Activated naive CD4-positive, alpha-beta T cell treated with anti-CD3 and anti-CD28 coated beads, Interleukin-2, amount 50 U/mL, for 72 hours (primary cell): Measurements from ENCODE around the gene USP21. TPM values are rescaled to one million over a fixed set of nuclear protein-coding genes. Genes with fewer than 3 reads are reported as not detected.

Experiments used
- ATAC-seq, 2 donors: fragments of 150-1000 bp; cut with Tn5 transposase; 2 replicates each; pipeline ENCODE4 v1.10.0; 2021; ENCODE audit warnings: mild to moderate bottlenecking in 2 of 2, moderate library complexity in 2 of 2
- DNase-seq, 2 donors: peaks; one replicate each; pipeline ENCODE4 v3.0.0; 2021 to 2022; ENCODE audit warnings: low spot score in 2 of 2
- H3K27ac Mint-ChIP-seq, 2 donors: one replicate each; pipeline ENCODE4 v1.8.0; 2022; ENCODE audit warnings: mild to moderate bottlenecking in 2 of 2, mixed read lengths in 2 of 2
- H3K36me3 Mint-ChIP-seq, 2 donors: one replicate each; pipeline ENCODE4 v1.8.0; 2022; ENCODE audit warnings: mixed read lengths in 2 of 2
- H3K9me3 Mint-ChIP-seq, 2 donors: one replicate each; pipeline ENCODE4 v1.8.0; 2022; ENCODE audit warnings: mixed read lengths in 2 of 2
- total RNA-seq, 2 donors: library from RNA; stranded (reverse); gene quantifications; one replicate each; pipeline ENCODE4 v1.2.3, GENCODE V29; 2022

Gene USP21
- total RNA-seq, 2 donors from 2014 or later: 30.3 to 60.3 TPM

DNA sequence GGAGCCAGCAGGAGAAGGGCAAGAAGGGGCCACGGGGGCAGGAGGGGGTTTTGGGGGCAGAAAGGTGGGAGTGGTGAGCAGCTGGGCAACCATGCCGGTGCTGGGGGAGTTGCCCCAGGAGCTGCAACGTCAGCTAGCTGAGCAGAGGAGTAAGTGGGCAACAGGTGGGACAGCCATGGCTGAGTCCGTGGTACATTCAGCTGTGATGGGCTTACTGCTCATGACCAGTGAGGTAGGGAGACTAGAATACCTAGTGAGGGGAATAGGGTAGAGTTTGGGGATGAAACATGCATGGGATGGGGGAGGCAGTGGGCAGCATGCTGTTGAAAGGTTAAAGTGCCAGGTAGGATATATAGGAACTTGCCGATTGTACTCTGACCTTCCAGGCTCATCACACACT, 2.4 kb downstream of the USP21 start:
- DNase-seq (no peak), ATAC-seq (no peak)
- H3K27ac Mint-ChIP-seq: peak overlapping the region in 1 of 2 donors; percentile 63
- H3K9me3 Mint-ChIP-seq: no peaks in the 10 kb centered on the region
- H3K36me3 Mint-ChIP-seq: peaks cover 0 to 18% of the 10 kb centered on the region in 2 donors

GRCh38 chr1:161162052-161162451, 2.8 kb downstream of the USP21 start:
- ATAC-seq (no peak), DNase-seq (no peak)
- no peaks in the 10 kb centered on the region for H3K9me3 Mint-ChIP-seq
- peaks cover 0 to 15% of the 10 kb centered on the region in 2 donors for H3K36me3 Mint-ChIP-seq
- H3K27ac Mint-ChIP-seq: peak overlapping the region in 1 of 2 donors; percentile 63

GRCh38 chr1:161162806-161163205, 3.5 kb downstream of the USP21 start:
- Mint-ChIP-seq H3K9me3 (no peaks in the 10 kb centered on the region), H3K36me3 (peaks cover 0 to 12% of the 10 kb centered on the region in 2 donors), H3K27ac (peak overlapping the region; percentile 0 to 92)
- ATAC-seq (no peak), DNase-seq (no peak)

DNA sequence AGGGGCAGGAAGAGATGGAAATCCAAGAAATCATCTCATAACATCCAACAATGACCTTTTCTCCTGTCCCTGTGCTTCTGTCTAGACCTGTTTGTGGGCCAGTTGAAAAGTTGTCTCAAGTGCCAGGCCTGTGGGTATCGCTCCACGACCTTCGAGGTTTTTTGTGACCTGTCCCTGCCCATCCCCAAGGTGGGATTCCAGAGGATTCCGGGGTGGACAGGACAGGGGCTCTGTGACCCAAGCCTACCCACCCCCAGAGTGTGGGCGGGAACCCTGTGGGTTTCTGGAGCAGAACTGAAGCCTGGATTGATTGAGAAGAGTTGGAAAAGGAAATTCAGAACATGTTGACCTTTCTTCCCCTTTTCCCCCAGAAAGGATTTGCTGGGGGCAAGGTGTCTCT, 4.5 kb downstream of the USP21 start:
- ATAC-seq (no peak), DNase-seq (no peak)
- peaks cover 0 to 12% of the 10 kb centered on the region in 2 donors for H3K36me3 Mint-ChIP-seq
- H3K27ac Mint-ChIP-seq: peak overlapping the region; percentile 88 to 92
- no peaks in the 10 kb centered on the region for H3K9me3 Mint-ChIP-seq

- H3K9me3 Mint-ChIP-seq: no peaks in the 10 kb centered on the region
- peaks cover 0 to 15% of the 10 kb centered on the region in 2 donors for H3K36me3 Mint-ChIP-seq
- H3K27ac Mint-ChIP-seq: peak overlapping the region; percentile 75 to 88
- DNase-seq (no peak), ATAC-seq (no peak)
Observed at GRCh38 chr1:161164901-161165610, 5.8 kb downstream of the USP21 start.

DNA sequence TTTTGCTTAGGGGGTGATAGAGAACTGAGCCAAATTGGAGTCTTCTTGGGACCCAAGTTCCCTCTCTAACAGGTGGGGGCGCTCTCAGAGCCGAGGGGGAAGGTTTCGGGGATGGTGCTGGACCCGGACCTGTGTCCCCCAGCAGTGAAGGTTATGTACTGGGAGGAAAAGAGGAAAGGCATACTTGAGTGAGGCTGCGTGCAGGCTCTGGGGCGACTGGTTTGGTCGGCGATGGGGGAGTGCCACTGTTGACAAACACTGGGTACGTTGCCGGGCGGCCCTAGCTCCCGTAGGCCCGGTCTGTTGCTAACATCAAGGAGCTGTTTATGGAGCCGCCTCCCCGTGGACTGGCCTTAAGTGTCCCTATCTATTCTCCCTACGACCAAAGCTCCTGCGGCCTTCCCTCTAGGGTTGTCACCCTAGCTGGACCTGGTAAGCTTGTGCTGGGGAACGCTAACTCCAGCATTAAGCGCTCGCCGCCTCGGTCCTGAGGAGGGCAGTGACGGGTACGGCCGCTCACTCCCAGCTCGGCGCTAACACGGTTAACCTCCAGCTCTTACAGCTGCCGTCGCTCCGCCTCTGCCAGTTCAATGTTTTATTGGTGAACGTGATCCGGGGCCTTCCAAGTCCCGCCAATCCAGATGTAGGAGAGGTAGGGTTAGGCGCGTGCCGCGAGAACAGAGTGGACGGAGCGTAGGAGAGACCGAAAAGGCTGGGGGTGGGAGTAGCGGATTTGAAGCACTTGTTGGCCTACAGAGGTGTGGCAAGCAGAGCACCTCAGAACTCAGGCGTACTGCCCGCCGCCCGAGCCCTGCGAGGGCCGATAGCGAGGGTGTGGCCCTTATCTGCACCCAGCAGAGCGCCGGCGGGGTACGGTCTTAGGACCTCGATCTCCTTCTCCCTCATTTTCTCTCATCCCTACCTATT, 6.7 kb downstream of the USP21 start, which contains the start of gene PPOX:
Gene PPOX (plus strand): TSS at position 685 of the 927 bp plus-strand sequence. CDS start 422 bp downstream, outside the sequence.
- ATAC-seq: peak; percentile 95 to 96
- H3K27ac Mint-ChIP-seq: peak within 1 kb of the TSS; percentile 88 to 96
- no peaks in the 10 kb centered on the region for H3K9me3 Mint-ChIP-seq
- H3K36me3 Mint-ChIP-seq: peaks cover 0 to 15% of the 10 kb centered on the region in 2 donors
- peak; percentile 89 to 95 for DNase-seq

DNA sequence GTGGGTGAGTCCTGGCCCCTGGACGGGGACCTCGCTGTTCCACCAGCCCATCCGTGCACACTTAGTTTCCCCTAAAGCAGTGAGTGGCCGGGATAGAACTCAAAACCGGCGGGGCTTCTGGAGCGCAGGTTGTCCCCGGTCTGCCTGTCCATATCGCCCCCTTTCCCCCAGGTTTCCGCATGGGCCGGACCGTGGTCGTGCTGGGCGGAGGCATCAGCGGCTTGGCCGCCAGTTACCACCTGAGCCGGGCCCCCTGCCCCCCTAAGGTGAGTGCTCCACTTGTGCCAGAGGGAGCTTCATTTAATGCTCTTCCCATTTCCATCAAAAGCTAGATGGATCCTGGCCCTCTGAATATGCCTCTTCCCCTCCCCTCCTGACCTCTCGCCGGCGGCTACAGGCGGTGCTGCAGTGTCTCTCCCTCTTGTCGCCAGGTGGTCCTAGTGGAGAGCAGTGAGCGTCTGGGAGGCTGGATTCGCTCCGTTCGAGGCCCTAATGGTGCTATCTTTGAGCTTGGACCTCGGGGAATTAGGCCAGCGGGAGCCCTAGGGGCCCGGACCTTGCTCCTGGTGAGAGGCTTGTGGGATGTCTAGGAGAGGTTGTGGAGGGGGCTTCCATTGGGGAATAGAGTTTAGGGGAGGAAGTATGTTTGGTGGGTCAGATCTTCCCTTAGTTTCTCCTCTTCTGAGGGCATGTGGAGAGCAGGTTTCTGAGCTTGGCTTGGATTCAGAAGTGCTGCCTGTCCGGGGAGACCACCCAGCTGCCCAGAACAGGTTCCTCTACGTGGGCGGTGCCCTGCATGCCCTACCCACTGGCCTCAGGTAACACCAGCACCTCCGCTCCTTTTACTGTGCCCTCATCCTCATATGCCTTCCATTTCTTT, 7.6 kb downstream of the USP21 start:
- H3K27ac Mint-ChIP-seq: peak overlapping the region; percentile 88 to 96
- no peaks in the 10 kb centered on the region for H3K9me3 Mint-ChIP-seq
- ATAC-seq (no peak), DNase-seq (no peak)
- H3K36me3 Mint-ChIP-seq: peaks cover 0 to 20% of the 10 kb centered on the region in 2 donors

- Mint-ChIP-seq H3K36me3 (peaks cover 9 to 37% of the 10 kb centered on the region in 2 donors), H3K9me3 (no peaks in the 10 kb centered on the region), H3K27ac (peak overlapping the region in 1 of 2 donors; percentile 58)
- DNase-seq (no peak), ATAC-seq (no peak)
Observed at GRCh38 chr1:161168906-161169305, 9.6 kb downstream of the USP21 start.

- Mint-ChIP-seq H3K9me3 (no peaks in the 10 kb centered on the region), H3K36me3 (peaks cover 27 to 49% of the 10 kb centered on the region in 2 donors), H3K27ac (peak overlapping the region; percentile 42 to 57)
- no peak for DNase-seq
- no peak for ATAC-seq
Observed at GRCh38 chr1:161171191-161171590, 11.9 kb downstream of the USP21 start.

DNA sequence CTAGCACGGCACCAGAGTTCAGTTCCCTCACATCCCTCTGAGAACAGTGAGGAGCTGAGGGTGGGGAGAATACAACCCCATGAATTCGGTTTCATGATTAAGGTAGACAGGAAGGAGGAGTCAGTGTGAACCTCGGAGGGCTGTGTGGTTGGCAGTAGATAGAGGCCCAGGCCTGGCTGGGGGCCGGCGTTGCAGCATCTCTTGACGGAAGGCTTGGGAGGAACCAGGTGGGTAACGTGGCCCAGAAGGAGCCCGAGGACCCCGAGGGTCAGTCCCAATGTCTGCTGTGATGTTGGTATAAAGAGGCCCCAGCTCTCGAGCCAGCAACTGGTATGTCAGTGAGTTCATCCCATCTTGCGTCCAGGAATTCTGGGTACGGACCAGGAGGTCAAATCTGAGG, 12.4 kb downstream of the USP21 start:
- ATAC-seq: no peak
- H3K27ac Mint-ChIP-seq: peak overlapping the region; percentile 42 to 57

DNA sequence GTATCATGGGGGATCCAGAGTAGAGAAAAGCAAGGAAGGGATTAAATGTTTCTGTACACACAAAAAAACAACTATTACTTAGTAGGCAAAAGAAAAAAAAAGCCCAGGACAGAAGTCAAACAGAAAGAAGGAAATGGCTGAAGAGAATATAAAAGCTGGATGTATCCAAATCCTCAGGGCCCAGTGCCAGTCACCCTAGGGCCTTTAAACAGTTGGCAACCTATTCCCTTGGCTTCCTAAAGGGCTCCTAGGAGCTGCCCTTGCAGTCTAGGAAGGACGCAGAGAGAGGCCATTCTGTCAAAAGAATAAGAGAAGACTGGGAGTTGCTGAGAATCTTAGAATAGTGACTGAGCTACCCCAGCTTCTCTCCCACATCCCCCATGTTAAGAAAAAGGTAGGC, 13.0 kb downstream of the USP21 start:
- Mint-ChIP-seq H3K36me3 (peaks cover 39 to 59% of the 10 kb centered on the region in 2 donors), H3K27ac (peak overlapping the region; percentile 66 to 94), H3K9me3 (no peaks in the 10 kb centered on the region)
- ATAC-seq: no peak
- no peak for DNase-seq

More for the DNA sequence above, 12.4 kb downstream of the USP21 start:
- Mint-ChIP-seq H3K9me3 (no peaks in the 10 kb centered on the region), H3K36me3 (peaks cover 32 to 54% of the 10 kb centered on the region in 2 donors)
- DNase-seq: no peak

DNA sequence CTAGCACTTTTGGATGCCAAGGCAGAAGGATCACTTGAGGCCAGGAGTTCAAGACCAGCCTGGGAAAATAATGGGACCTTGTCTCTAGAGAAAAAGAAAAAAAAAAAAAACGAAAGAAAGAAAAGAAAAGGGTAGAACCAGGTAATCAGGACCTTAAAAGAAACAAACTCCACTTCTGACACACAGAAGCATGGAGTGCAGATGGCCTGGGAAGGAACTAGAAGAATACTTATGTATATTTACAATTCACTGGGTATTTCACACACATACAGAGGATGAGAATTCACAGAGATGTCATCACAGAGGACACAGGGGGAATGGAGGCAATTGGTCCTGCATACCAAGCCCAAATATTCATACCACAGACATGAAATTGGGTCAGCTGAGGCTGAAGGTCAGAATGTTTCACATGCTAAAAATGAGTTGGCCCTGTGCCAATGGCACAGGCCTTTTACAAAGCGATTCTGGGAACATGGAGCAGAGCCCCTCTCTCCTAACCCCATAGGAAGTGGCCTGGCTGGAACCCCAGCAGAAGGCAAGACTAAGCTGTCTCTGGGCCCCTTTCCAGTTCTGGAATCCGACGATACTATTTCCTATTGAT, 13.6 kb downstream of the USP21 start:
- H3K27ac Mint-ChIP-seq: peak overlapping the region; percentile 66 to 94
- DNase-seq (no peak), ATAC-seq (no peak)
- no peaks in the 10 kb centered on the region for H3K9me3 Mint-ChIP-seq
- peaks cover 41 to 61% of the 10 kb centered on the region in 2 donors for H3K36me3 Mint-ChIP-seq

DNA sequence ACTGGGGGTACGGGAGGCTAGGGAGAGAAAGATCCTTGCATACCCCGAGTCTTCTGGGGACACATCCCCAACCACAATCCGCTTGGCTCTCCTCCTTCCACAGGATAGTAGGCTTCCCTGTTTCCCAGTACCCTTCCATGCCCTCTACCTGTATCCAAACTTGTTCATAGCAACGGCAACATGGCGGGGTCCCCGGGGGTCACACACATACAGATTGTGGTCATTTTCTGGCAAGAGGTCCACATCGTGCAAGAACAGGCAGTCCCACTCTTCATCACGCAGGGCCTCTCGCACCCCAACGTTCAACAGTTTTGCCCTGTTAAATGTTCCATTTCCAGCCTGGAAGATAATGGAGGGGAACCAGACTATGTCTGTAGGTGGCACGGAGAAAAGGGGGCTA, 14.4 kb downstream of the USP21 start:
- ATAC-seq (no peak), DNase-seq (no peak)
- Mint-ChIP-seq H3K27ac (peak overlapping the region; percentile 61 to 94), H3K9me3 (no peaks in the 10 kb centered on the region), H3K36me3 (peaks cover 41 to 61% of the 10 kb centered on the region in 2 donors)

DNA sequence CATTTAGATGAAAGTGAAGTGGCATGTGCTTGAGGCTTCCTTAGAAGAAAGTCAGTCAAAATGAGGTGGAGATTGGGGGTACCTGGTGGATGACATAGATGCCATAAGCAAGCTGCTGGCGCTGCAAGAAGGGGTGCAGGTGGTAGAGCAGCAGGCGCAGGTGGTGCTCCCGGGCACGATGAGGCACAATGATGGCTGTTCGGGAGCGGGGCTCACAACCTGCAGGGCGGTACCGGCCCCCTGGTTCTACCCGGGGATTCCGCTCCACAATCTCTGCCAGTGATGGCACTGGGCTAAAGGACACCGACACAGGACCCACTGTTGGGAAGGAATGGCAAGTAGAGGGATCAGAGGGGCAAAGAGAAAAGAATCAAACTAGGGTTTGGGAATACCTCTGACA, 15.6 kb downstream of the USP21 start:
- Mint-ChIP-seq H3K27ac (peak overlapping the region in 1 of 2 donors; percentile 94), H3K36me3 (peaks cover 41 to 57% of the 10 kb centered on the region in 2 donors), H3K9me3 (no peaks in the 10 kb centered on the region)
- ATAC-seq (no peak), DNase-seq (no peak)

- Mint-ChIP-seq H3K27ac (peak overlapping the region; percentile 94 to 100), H3K36me3 (peaks cover 41 to 56% of the 10 kb centered on the region in 2 donors), H3K9me3 (no peaks in the 10 kb centered on the region)
- ATAC-seq (no peak), DNase-seq (no peak)
Observed at GRCh38 chr1:161175771-161176453, 16.6 kb downstream of the USP21 start.
